ENCODE results near the gene SAG. TPM values are rescaled to one million over a fixed set of nuclear protein-coding genes. Genes with fewer than 3 reads are reported as not detected.

SAG gene
- total RNA-seq, 1 donor from 2014 or later, result not detected

- H3K4me3 ChIP-seq (ENCODE audit: low read length in 3 of 3), result no peak overlapping the region
- H3K9me3 ChIP-seq (ENCODE audit: control insufficient read depth in 3 of 3, low read length in 3 of 3), result no peaks in the 10 kb centered on the region
- H3K36me3 ChIP-seq (ENCODE audit: control insufficient read depth in 3 of 3, insufficient read depth in 3 of 3, low read length in 3 of 3), result no peaks in the 10 kb centered on the region
- no peak overlapping the region for H3K27ac ChIP-seq (ENCODE audit: low read depth, low read length)
- peaks cover 0 to 10% (median 8%) of the 10 kb centered on the region in 3 donors for H3K27me3 ChIP-seq (ENCODE audit: control insufficient read depth in 3 of 3, insufficient read depth in 3 of 3, low read length in 3 of 3)
- H3K4me1 ChIP-seq (ENCODE audit: control insufficient read depth in 3 of 3, insufficient read depth in 3 of 3, low read length in 3 of 3), result no peaks in the 10 kb centered on the region
- no peak overlapping the region for H3K9ac ChIP-seq (ENCODE audit: low read depth in 1 of 3, low read length in 3 of 3)
Observed at GRCh38 chr2:233338812-233339368, 31.3 kb downstream of the SAG start.

- Histone ChIP-seq H3K27me3 (ENCODE audit: control insufficient read depth in 3 of 3, insufficient read depth in 3 of 3, low read length in 3 of 3) (peaks cover 0 to 10% (median 8%) of the 10 kb centered on the region in 3 donors), H3K27ac (ENCODE audit: low read depth, low read length) (no peak overlapping the region), H3K36me3 (ENCODE audit: control insufficient read depth in 3 of 3, insufficient read depth in 3 of 3, low read length in 3 of 3) (no peaks in the 10 kb centered on the region), H3K4me1 (ENCODE audit: control insufficient read depth in 3 of 3, insufficient read depth in 3 of 3, low read length in 3 of 3) (no peaks in the 10 kb centered on the region), H3K9me3 (ENCODE audit: control insufficient read depth in 3 of 3, low read length in 3 of 3) (no peaks in the 10 kb centered on the region), H3K4me3 (ENCODE audit: low read length in 3 of 3) (no peak overlapping the region), H3K9ac (ENCODE audit: low read depth in 1 of 3, low read length in 3 of 3) (no peak overlapping the region)
Observed at GRCh38 chr2:233339427-233339826, 31.8 kb downstream of the SAG start.

GRCh38 chr2:233341296-233341695, 33.7 kb downstream of the SAG start:
- Histone ChIP-seq H3K4me1 (ENCODE audit: control insufficient read depth in 3 of 3, insufficient read depth in 3 of 3, low read length in 3 of 3) (no peaks in the 10 kb centered on the region), H3K36me3 (ENCODE audit: control insufficient read depth in 3 of 3, insufficient read depth in 3 of 3, low read length in 3 of 3) (no peaks in the 10 kb centered on the region), H3K9ac (ENCODE audit: low read depth in 1 of 3, low read length in 3 of 3) (no peak overlapping the region), H3K9me3 (ENCODE audit: control insufficient read depth in 3 of 3, low read length in 3 of 3) (no peaks in the 10 kb centered on the region), H3K4me3 (ENCODE audit: low read length in 3 of 3) (no peak overlapping the region), H3K27ac (ENCODE audit: low read depth, low read length) (no peak overlapping the region), H3K27me3 (ENCODE audit: control insufficient read depth in 3 of 3, insufficient read depth in 3 of 3, low read length in 3 of 3) (peaks cover 0 to 10% (median 5%) of the 10 kb centered on the region in 3 donors)

- Histone ChIP-seq H3K27me3 (ENCODE audit: control insufficient read depth in 3 of 3, insufficient read depth in 3 of 3, low read length in 3 of 3) (peaks cover 0 to 10% (median 5%) of the 10 kb centered on the region in 3 donors), H3K27ac (ENCODE audit: low read depth, low read length) (no peak overlapping the region), H3K9ac (ENCODE audit: low read depth in 1 of 3, low read length in 3 of 3) (no peak overlapping the region), H3K9me3 (ENCODE audit: control insufficient read depth in 3 of 3, low read length in 3 of 3) (no peaks in the 10 kb centered on the region), H3K4me1 (ENCODE audit: control insufficient read depth in 3 of 3, insufficient read depth in 3 of 3, low read length in 3 of 3) (no peaks in the 10 kb centered on the region), H3K4me3 (ENCODE audit: low read length in 3 of 3) (no peak overlapping the region), H3K36me3 (ENCODE audit: control insufficient read depth in 3 of 3, insufficient read depth in 3 of 3, low read length in 3 of 3) (no peaks in the 10 kb centered on the region)
Observed at GRCh38 chr2:233342301-233342700, 34.7 kb downstream of the SAG start.

- Histone ChIP-seq H3K4me3 (ENCODE audit: low read length in 3 of 3) (no peak overlapping the region), H3K27me3 (ENCODE audit: control insufficient read depth in 3 of 3, insufficient read depth in 3 of 3, low read length in 3 of 3) (peaks cover 0 to 3% (median 3%) of the 10 kb centered on the region in 3 donors), H3K9ac (ENCODE audit: low read depth in 1 of 3, low read length in 3 of 3) (no peak overlapping the region), H3K4me1 (ENCODE audit: control insufficient read depth in 3 of 3, insufficient read depth in 3 of 3, low read length in 3 of 3) (no peaks in the 10 kb centered on the region), H3K36me3 (ENCODE audit: control insufficient read depth in 3 of 3, insufficient read depth in 3 of 3, low read length in 3 of 3) (no peaks in the 10 kb centered on the region), H3K27ac (ENCODE audit: low read depth, low read length) (no peak overlapping the region), H3K9me3 (ENCODE audit: control insufficient read depth in 3 of 3, low read length in 3 of 3) (no peaks in the 10 kb centered on the region)
Observed at GRCh38 chr2:233343171-233343705, 35.6 kb downstream of the SAG start.

GRCh38 chr2:233346376-233346775, 38.8 kb downstream of the SAG start:
- Histone ChIP-seq H3K27me3 (ENCODE audit: control insufficient read depth in 3 of 3, insufficient read depth in 3 of 3, low read length in 3 of 3) (no peaks in the 10 kb centered on the region), H3K4me3 (ENCODE audit: low read length in 3 of 3) (no peak overlapping the region), H3K9ac (ENCODE audit: low read depth in 1 of 3, low read length in 3 of 3) (no peak overlapping the region), H3K9me3 (ENCODE audit: control insufficient read depth in 3 of 3, low read length in 3 of 3) (no peaks in the 10 kb centered on the region), H3K4me1 (ENCODE audit: control insufficient read depth in 3 of 3, insufficient read depth in 3 of 3, low read length in 3 of 3) (peaks cover 12 to 14% (median 13%) of the 10 kb centered on the region in 3 donors), H3K36me3 (ENCODE audit: control insufficient read depth in 3 of 3, insufficient read depth in 3 of 3, low read length in 3 of 3) (no peaks in the 10 kb centered on the region), H3K27ac (ENCODE audit: low read depth, low read length) (no peak overlapping the region)

- H3K4me3 ChIP-seq (ENCODE audit: low read length in 3 of 3), result no peak overlapping the region
- no peaks in the 10 kb centered on the region for H3K9me3 ChIP-seq (ENCODE audit: control insufficient read depth in 3 of 3, low read length in 3 of 3)
- no peaks in the 10 kb centered on the region for H3K36me3 ChIP-seq (ENCODE audit: control insufficient read depth in 3 of 3, insufficient read depth in 3 of 3, low read length in 3 of 3)
- H3K27me3 ChIP-seq (ENCODE audit: control insufficient read depth in 3 of 3, insufficient read depth in 3 of 3, low read length in 3 of 3), result no peaks in the 10 kb centered on the region
- peaks cover 12 to 14% (median 13%) of the 10 kb centered on the region in 3 donors for H3K4me1 ChIP-seq (ENCODE audit: control insufficient read depth in 3 of 3, insufficient read depth in 3 of 3, low read length in 3 of 3)
- no peak overlapping the region for H3K27ac ChIP-seq (ENCODE audit: low read depth, low read length)
- no peak overlapping the region for H3K9ac ChIP-seq (ENCODE audit: low read depth in 1 of 3, low read length in 3 of 3)
Observed at GRCh38 chr2:233346930-233347329, 39.3 kb downstream of the SAG start.

- peak overlapping the region in 1 of 3 donors; percentile 60 for H3K9ac ChIP-seq (ENCODE audit: low read depth in 1 of 3, low read length in 3 of 3)
- H3K27ac ChIP-seq (ENCODE audit: low read depth, low read length), result no peak overlapping the region
- no peaks in the 10 kb centered on the region for H3K36me3 ChIP-seq (ENCODE audit: control insufficient read depth in 3 of 3, insufficient read depth in 3 of 3, low read length in 3 of 3)
- H3K4me1 ChIP-seq (ENCODE audit: control insufficient read depth in 3 of 3, insufficient read depth in 3 of 3, low read length in 3 of 3), result peaks cover 19 to 27% (median 24%) of the 10 kb centered on the region in 3 donors
- H3K27me3 ChIP-seq (ENCODE audit: control insufficient read depth in 3 of 3, insufficient read depth in 3 of 3, low read length in 3 of 3), result no peaks in the 10 kb centered on the region
- no peaks in the 10 kb centered on the region for H3K9me3 ChIP-seq (ENCODE audit: control insufficient read depth in 3 of 3, low read length in 3 of 3)
- peak overlapping the region in 2 of 3 donors; percentile 41 to 47 for H3K4me3 ChIP-seq (ENCODE audit: low read length in 3 of 3)
Observed at GRCh38 chr2:233349005-233349998, 41.7 kb downstream of the SAG start.

GRCh38 chr2:233350708-233351107, 43.1 kb downstream of the SAG start:
- H3K4me1 ChIP-seq (ENCODE audit: control insufficient read depth in 3 of 3, insufficient read depth in 3 of 3, low read length in 3 of 3), result peaks cover 27 to 35% (median 30%) of the 10 kb centered on the region in 3 donors
- H3K36me3 ChIP-seq (ENCODE audit: control insufficient read depth in 3 of 3, insufficient read depth in 3 of 3, low read length in 3 of 3), result no peaks in the 10 kb centered on the region
- no peak overlapping the region for H3K4me3 ChIP-seq (ENCODE audit: low read length in 3 of 3)
- H3K27ac ChIP-seq (ENCODE audit: low read depth, low read length), result no peak overlapping the region
- no peaks in the 10 kb centered on the region for H3K27me3 ChIP-seq (ENCODE audit: control insufficient read depth in 3 of 3, insufficient read depth in 3 of 3, low read length in 3 of 3)
- no peak overlapping the region for H3K9ac ChIP-seq (ENCODE audit: low read depth in 1 of 3, low read length in 3 of 3)
- H3K9me3 ChIP-seq (ENCODE audit: control insufficient read depth in 3 of 3, low read length in 3 of 3), result no peaks in the 10 kb centered on the region

GRCh38 chr2:233351423-233351822, 43.8 kb downstream of the SAG start:
- Histone ChIP-seq H3K9me3 (ENCODE audit: control insufficient read depth in 3 of 3, low read length in 3 of 3) (no peaks in the 10 kb centered on the region), H3K27me3 (ENCODE audit: control insufficient read depth in 3 of 3, insufficient read depth in 3 of 3, low read length in 3 of 3) (no peaks in the 10 kb centered on the region), H3K36me3 (ENCODE audit: control insufficient read depth in 3 of 3, insufficient read depth in 3 of 3, low read length in 3 of 3) (no peaks in the 10 kb centered on the region), H3K9ac (ENCODE audit: low read depth in 1 of 3, low read length in 3 of 3) (no peak overlapping the region), H3K27ac (ENCODE audit: low read depth, low read length) (no peak overlapping the region), H3K4me3 (ENCODE audit: low read length in 3 of 3) (no peak overlapping the region), H3K4me1 (ENCODE audit: control insufficient read depth in 3 of 3, insufficient read depth in 3 of 3, low read length in 3 of 3) (peaks cover 31 to 42% (median 35%) of the 10 kb centered on the region in 3 donors)
